Measurements from ENCODE around the gene MS4A6A.

The MS4A6A gene

DNA sequence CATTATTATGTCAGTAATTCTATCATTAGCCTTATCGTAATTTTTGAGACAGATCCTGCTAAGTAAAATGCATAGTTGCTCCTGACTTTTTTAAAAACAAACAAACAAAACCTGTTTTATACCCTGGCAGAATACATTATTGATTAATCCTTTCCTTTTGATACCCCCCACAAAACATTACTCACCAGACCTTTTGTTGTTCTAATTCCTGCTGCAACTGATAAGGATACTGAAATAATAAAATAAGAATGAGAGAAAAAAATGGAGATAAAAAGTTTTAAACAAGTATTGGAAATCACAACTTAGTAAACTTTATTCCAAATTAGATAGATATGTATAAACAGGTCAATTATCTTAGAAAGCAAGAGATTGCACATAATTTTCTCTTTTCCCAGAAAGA is 31.5 kb upstream of the MS4A6A start:
- intact Hi-C loops (cut with DNase I; ENCODE audit: low total_unique reads), result no loop called here
- no peak overlapping the region for H3K27ac ChIP-seq
- TF ChIP-seq, protein P1, sequence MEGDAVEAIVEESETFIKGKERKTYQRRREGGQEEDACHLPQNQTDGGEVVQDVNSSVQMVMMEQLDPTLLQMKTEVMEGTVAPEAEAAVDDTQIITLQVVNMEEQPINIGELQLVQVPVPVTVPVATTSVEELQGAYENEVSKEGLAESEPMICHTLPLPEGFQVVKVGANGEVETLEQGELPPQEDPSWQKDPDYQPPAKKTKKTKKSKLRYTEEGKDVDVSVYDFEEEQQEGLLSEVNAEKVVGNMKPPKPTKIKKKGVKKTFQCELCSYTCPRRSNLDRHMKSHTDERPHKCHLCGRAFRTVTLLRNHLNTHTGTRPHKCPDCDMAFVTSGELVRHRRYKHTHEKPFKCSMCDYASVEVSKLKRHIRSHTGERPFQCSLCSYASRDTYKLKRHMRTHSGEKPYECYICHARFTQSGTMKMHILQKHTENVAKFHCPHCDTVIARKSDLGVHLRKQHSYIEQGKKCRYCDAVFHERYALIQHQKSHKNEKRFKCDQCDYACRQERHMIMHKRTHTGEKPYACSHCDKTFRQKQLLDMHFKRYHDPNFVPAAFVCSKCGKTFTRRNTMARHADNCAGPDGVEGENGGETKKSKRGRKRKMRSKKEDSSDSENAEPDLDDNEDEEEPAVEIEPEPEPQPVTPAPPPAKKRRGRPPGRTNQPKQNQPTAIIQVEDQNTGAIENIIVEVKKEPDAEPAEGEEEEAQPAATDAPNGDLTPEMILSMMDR (IDR thresholded peaks at IDR 0.05), result no peak
- H3K36me3 ChIP-seq, result no peaks in the 10 kb centered on the region
- H3K4me3 ChIP-seq, result no peak overlapping the region
- H3K27me3 ChIP-seq, result no peaks in the 10 kb centered on the region
- no peak for DNase-seq
- H3K4me1 ChIP-seq, result no peaks in the 10 kb centered on the region
- H3K9me3 ChIP-seq, result no peaks in the 10 kb centered on the region

- Histone ChIP-seq H3K9me3 (no peaks in the 10 kb centered on the region), H3K27ac (no peak overlapping the region), H3K27me3 (no peaks in the 10 kb centered on the region), H3K36me3 (no peaks in the 10 kb centered on the region), H3K4me1 (no peaks in the 10 kb centered on the region), H3K4me3 (no peak overlapping the region)
- intact Hi-C loops (cut with DNase I; ENCODE audit: low total_unique reads), result no loop called here
- TF ChIP-seq, protein P1 (IDR thresholded peaks at IDR 0.05), result no peak
- DNase-seq, result no peak
Measured at GRCh38 chr11:60211206-60211605, 28.3 kb upstream of the MS4A6A start.

GRCh38 chr11:60209977-60210376 is 27.1 kb upstream of the MS4A6A start:
- H3K4me3 ChIP-seq, result no peak overlapping the region
- H3K27me3 ChIP-seq, result no peaks in the 10 kb centered on the region
- H3K9me3 ChIP-seq, result no peaks in the 10 kb centered on the region
- no peaks in the 10 kb centered on the region for H3K36me3 ChIP-seq
- TF ChIP-seq, protein P1 (IDR thresholded peaks at IDR 0.05), result no peak
- no peaks in the 10 kb centered on the region for H3K4me1 ChIP-seq
- no peak for DNase-seq
- H3K27ac ChIP-seq, result no peak overlapping the region
- intact Hi-C loops (cut with DNase I; ENCODE audit: low total_unique reads), result no loop called here

DNA sequence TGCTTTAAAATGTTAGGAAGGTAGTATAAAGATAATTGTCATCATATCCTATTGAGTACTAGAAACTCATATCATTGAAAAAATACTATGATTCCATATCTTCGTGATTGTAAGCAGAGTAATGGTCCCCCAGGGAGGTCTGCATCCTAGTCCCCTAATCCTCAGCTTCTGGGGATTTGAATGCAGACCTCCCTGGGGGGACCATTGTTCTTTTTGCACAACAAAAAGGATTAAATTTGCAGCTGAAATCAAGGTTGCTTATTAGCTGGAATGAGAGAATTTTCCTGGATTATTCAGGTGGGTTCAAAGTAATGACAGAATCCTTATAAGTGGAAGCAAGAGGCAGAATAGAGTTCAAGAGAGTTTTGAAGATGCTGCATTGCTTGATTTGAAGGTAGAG is 26.1 kb upstream of the MS4A6A start:
- Histone ChIP-seq H3K4me1 (no peaks in the 10 kb centered on the region), H3K27me3 (no peaks in the 10 kb centered on the region), H3K36me3 (no peaks in the 10 kb centered on the region), H3K27ac (no peak overlapping the region), H3K4me3 (no peak overlapping the region), H3K9me3 (no peaks in the 10 kb centered on the region)
- no peak for DNase-seq
- TF ChIP-seq, protein P1 (IDR thresholded peaks at IDR 0.05), result no peak
- intact Hi-C loops (cut with DNase I; ENCODE audit: low total_unique reads), result no loop called here

GRCh38 chr11:60208146-60208895 is 25.4 kb upstream of the MS4A6A start:
- intact Hi-C loops (cut with DNase I; ENCODE audit: low total_unique reads), result no loop called here
- H3K9me3 ChIP-seq, result no peaks in the 10 kb centered on the region
- no peaks in the 10 kb centered on the region for H3K4me1 ChIP-seq
- DNase-seq, result no peak
- no peak overlapping the region for H3K27ac ChIP-seq
- H3K4me3 ChIP-seq, result no peak overlapping the region
- H3K27me3 ChIP-seq, result no peaks in the 10 kb centered on the region
- TF ChIP-seq, protein P1 (IDR thresholded peaks at IDR 0.05), result no peak
- H3K36me3 ChIP-seq, result no peaks in the 10 kb centered on the region
